ENCODE data around the gene BPHL.
A peak's percentile ranks its signal among the peaks of the same experiment; 100 is the strongest.
"Not testable (repeated sequence)": the region's sequence is repeated elsewhere in the genome, so short reads cannot be mapped to it uniquely, and the experiment has no call there.

BPHL gene

DNA sequence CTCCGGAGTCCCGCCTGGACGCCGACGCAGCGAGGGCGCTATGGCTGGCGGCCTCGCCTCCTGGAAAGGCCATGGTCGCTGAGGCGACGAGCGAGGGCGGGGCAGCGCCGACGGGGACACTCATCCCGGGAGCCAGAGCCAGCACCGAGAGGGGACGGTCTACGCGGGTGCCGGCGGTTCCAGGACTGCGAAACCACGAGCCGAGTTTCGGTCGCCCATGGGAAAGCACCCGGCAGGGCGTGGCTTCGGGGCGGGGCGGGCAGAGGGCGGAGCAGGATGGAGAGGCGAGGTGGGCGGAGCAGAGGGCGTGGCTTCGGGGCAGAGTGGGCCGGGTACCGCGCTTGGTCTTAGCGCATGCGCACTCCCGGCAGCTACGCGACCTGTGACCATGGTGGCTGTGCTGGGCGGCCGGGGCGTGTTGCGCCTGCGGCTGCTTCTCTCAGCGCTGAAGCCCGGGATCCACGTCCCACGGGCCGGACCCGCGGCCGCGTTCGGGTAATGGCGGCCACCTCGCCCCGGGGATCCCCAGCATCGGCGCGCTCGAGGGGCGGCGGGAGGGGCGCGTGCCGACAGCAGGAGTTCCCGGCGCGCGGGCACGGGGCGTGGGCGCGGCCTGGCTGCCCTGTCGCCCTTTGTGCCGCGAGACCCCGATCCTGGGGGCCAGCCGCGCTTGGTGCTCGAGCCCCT lies at the start of gene BPHL:
BPHL (plus strand) TSS at position 359 of the 687 bp plus-strand sequence; CDS start at position 389, 30 bp downstream.
- peak; percentile 89 for DNase-seq

DNA sequence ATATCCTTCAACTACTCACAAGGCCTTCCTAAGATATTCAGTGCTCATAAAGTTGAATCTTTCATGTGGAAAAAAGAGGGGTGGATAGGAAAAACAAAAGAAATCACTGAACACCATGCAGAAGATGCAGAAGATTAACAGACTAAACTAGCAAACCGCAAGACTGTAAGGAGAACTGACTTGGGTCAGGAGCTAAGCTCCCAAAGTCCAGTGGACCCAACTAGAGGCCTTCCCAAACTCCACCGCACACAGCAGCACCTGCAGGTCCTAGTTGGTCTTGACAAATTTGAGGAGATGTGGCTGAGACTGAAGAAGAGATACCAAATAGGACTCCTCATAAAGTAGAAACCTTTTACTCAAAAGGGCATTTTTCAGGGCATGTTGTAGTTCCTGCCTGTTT lies 46.9 kb upstream of the BPHL start:
- no peak for DNase-seq

DNA sequence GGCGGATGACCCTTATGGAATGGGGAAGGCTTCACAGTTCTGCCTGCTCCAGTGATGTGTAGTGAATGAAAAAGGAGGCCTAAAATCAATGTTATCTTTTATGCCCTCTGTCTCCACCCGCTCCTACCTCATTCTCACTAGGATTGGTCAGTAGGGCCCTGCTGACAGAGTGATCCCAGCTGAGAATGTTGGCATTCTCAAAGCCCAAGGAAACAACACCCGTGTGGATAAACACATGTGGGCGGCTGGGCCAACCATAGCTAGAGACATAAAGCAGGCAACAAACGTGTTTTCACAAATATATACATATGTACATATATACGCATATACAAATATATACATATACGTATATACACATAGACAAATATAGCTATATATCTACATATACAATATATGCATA lies 45.7 kb upstream of the BPHL start:
- no peak for DNase-seq

DNA sequence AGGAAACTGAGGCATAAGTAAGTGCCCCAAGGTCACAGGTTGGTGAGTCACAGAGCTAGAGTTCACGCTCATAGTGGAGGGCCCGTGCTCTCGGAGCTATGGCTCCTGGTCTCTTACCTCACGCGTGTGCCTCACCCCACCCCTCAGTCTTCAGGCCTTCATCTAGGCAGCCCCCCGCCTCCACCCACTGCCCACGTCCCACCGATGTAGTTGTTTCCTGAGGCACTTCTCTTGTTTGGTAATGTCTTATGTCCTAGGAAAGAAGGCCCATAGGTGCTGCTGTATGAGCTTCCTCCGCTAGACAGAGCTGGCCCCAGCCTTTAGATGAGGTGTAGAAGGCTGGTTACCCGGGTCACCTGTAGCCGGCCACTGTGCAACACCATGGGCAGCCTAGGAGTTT lies 45.1 kb upstream of the BPHL start:
- DNase-seq: no peak

DNA sequence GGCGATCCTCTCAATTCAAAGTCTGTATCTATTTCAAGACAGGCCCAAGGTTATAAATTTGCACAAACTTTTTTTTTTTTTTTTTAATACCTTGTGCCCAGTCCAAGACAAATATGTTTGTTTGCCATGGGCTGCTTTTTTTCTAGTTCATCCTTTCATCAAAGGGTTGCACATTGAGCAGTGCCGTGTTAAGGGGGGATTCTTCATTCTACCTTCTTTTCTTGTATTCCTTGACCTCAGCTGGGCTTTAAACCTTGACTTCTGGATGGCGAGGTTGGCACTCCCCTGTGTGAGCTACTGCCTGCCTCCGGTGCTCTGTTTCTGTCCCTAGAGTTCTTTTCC lies 42.8 kb upstream of the BPHL start:
- DNase-seq: no peak

DNA sequence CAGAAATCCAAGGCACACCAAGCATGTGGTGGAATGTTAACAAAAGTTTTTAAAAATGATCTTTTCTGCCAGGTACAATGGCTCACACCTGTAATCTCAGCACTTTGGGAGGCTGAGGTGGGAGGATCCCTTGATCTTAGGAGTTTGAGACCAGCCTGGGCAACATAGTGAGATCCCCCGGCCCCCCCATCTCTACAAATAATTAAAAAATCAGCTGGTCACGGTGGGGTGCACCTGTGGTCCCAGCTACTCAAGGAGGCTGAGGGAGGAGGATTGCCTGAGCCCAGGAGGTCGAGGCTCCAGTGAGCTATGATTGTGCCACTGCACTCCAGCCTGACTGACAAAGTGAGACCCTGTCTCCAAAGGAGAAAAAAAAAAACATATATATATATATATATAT lies 42.2 kb upstream of the BPHL start:
- no peak for DNase-seq

DNA sequence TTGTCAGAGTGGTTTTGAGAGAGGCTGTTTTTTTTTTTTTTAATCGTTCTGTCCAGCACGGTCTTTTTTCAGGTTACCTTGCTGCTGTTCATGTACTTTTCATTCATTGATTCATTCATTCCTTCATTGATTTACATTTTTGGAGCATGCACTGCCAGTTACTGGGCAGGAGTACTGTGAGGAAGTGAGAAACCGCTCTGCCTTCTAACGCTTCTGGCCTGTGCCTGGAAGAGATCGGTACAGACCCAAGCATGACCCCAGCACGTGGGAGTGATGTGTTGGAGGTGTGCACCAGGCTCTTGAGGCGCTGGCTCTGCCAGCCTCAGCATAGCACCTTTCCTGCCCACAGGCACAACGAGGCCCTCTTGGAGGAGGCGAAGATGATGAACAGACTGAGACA lies 41.1 kb upstream of the BPHL start:
- DNase-seq: no peak

DNA sequence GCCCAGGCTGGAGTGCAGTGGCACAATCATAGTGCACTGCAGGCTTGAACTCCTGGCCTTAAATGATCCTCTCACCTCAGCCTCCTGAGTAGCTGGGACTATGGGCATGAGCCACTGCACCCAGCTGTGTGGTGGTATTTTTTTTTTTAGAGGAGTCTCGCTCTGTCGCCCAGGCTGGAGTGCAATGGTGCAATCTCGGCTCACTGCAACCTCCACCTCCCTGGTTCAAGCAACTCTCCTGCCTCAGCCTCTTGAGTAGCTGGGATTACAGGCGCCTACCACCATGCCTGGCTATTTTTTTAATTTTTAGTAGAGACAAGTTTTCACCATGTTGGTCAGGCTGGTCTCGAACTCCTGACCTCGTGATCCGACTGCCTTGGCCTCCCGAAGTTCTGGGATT lies 39.6 kb upstream of the BPHL start:
- not testable (repeated sequence) for DNase-seq

DNA sequence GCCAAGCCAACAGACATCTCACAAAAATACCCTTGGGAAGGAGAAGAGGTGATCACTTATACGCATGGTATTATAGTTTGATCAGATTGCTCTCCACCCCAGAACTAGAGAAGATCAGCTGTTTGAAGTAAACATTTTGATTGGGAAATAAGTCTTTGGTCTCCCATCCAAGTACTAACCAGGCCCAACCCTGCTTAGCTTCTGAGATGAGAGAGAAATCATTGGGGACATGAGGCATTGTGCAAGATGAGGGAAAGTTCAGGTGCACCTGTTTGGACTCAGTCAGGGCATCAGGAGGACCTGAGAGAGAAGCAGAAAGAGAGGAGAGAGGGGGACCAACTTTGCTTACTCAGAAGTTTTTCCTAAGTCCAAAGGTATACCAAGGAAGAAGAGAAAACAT lies 38.8 kb upstream of the BPHL start:
- no peak for DNase-seq

DNA sequence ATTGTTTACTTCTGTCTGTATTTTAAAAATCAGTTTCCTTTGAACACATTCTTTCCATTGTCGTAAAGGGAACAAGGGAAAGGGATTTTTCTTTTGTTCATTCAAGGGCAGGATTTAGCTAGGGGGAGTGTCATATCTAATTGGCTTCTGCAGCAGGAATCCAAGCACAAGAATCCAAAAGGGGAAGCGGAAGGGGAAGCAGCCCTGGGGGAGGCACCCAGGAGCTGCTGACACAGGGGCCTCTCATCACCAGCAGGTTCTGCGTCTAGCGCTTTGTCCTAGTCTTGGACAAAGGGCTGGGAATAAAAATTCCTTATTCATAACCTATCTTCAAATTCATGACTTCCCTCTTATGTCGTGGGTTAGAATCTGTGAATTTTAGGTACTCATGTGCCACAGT lies 36.6 kb upstream of the BPHL start:
- DNase-seq: no peak

DNA sequence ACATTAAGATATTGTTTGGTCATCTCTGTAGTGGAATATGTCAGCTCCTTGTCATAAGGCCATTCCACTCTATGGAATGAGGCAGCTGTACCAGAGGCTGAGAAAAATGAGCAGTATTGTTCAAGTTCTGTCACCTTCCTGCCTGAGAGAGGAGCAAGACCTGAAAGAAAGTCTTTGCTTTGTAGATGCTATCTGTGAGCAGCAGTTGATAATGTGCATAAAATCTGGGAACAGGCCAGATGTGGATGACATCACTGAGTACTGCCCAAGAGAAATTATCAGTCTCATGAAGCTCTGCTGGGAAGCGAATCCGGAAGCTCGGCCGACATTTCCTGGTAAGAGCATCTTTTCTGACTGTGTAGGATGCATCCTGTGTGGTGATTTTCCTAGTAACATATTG lies 33.4 kb upstream of the BPHL start:
- no peak for DNase-seq

DNA sequence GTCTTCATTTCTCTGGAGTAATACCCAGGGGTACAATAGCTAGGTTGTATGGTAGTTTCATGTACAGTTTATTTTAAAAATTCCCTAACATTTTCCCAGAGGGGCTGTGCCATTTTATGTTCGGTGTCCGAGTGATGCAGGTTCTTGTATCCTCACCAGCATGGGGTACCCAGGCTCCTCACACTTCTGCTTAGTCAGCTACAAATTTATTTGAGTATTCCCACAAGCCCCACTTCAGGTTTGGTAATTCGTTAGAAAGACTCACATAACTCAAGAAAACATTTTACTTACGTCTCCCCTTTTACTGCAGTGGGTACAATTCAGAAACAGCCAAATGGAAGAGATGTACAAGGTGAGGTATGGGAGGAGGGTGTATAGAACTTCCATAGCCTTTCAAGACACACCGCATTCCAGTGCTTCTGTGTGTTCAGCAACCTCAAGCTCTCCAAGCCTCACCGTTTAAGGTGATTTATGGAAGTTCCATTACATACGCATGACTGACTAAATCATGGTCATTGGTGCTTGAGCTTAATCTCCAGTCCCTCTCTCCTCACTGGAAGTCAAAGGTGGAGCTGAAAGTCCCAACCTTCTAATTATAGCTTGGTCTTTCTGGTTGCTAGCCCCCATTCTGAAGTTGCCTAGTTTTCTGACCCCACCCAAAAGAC lies 32.1 kb upstream of the BPHL start:
- no peak for DNase-seq

DNA sequence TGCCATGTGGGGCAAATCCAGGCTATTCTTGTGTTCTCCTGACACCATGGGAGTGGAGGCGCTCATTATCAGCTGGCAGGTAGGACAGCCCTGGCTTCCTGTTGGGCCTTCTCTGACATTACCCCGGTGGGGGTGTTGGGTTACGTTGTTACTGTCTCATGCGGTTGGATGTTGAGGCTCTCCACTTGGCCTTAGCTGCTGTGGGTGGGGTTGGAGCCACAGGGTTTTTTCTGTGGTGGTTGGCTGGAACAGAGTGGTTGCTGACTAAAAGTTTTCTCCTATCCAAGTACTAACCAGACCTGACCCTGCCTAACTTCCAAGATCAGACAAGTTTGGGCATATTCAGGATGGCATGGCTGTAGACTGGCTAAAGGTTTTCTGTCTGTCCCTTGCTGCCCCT lies 30.1 kb upstream of the BPHL start:
- no peak for DNase-seq

DNA sequence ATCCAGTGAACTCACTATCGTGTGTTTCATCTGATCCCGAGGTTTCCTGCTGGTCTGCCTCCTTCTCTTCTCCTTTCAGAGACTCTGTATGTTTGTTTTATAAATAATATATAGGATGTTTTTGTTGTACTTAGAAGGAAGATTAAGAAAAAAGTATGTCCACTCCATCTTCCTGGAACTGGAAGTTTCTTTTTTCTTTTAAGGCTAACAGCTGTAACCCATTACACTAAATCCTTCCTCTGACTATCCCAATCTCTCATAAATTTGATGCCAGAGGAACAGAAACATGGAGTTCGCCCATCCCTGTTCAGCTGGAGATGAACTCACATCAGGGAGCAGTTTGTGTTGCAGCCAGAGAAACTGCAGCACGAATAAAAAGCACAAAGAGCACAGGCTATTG lies 29.5 kb upstream of the BPHL start:
- DNase-seq: no peak

DNA sequence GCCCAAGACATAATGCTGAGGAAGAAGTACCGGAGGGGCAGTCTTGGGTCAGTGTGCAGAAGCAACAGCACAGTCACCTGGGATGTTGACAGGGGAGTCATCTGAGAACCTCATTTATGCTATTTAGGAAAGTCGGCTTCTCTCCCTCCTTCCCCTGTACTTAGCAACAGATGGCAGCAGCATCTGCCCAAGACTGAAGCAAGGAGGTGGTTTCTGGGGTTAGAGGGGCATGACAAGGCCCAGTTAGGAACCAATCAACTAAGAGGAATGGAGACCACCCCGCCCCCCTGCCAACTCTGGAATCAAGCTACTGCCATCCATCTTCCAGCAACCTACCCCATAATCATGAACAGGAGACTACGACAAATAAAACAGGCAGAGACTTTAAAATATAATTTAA lies 28.5 kb upstream of the BPHL start:
- no peak for DNase-seq

DNA sequence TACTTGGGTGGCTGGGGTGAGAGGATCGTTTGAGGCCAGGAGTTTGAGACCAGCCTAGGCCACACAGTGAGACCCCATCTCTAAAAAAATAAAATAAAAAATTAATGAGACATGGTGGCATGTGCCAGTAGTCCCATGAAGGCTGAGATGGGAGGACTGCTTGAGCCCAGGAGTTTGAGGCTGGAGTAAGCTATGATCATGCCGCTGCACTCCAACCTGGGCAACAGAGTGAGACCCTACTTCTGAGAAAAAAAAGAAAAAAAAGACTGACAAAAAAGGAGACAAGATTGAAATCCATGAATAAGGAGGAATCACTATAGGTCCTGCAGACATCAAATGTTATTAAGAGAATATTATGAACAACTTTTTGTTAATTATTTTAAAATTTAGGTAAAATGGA lies 23.7 kb upstream of the BPHL start:
- no peak for DNase-seq

DNA sequence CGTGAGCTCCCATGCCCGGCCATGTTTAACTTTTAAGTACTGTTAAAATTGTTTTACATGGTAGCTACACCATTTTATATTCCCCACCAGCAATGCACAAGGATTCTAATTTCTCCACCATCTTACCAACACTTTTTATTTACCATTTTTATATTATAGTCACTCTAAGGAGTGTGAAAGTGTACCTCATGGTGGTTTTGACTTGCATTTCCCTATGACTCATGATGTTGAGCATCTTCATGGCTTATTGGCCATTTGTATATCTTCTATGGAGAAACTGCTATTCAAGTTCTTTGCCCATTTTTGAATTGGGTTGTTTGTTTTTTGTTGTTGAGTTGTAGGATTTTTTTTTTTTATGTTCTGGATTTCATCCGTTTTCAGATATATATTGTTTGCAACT lies 15.6 kb upstream of the BPHL start:
- DNase-seq: no peak

DNA sequence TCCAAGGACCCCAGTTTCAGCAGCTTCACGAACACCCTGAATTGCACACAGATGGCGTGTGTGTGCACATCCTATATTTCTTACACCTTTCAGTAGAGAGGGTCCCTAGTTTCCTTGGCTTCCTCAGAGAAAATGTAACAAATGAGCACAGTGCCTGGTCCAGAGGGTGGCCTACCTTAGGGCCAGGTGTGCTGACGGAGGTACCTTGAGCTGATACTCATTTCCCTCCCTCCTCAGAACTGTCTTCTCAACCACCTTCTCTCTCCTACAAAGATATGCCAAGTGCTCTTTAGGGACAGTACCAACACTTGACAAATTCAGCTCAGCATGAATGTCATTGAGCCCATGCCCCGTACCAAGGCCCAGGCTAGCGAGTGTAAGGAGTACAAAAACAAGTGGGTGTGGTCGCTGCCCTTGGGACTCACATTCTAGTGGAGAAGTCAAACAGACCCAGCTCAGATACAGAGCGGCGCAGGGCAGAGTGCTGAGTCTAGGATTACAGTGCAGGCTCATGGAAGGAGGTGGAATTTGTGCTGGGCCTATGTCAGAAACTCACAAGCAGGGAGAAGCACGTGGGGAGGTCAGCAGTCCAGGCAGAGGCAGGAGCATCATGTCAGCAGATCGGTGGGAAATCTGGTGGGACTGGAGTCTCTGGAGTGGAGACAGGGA lies 9.6 kb upstream of the BPHL start:
- DNase-seq: no peak

DNA sequence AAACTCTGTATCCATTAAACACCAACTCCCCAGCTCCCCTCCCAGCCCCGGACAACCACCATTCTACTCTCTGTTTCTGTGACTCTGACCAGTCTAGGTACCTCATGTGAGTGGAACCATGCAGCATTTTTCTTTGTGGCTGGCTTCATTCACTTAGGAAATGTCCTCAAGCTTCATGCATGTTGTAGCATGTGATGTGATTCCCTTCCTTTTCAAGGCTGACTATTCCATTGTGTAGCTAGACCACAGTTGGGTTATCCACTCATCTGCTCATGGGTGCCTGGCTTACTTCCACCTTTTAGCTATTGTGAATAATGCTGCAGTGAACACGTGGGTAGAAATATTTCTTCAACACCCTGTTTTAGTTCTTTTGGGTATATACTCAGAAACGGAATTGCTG lies 8.8 kb upstream of the BPHL start:
- DNase-seq: no peak

DNA sequence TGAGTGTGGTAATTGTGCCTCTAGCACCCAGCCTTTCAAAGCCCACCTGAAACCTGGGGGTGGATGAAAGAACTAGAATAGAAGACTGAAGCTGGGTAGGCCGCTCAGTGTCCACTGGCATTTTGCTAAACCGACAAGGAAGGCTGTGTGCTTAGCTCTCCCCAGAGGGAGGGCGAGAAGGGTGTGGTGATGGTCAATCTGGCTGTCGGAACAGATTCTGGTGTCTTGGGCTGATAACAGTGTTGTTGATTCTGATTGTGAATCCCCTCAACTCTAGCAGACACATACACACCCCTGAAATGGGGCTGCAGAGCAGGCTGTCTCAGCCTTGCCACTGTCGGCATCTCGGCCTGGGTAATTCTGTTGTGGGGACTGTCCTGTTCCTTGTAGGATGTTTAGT lies 4.1 kb upstream of the BPHL start:
- no peak for DNase-seq

DNA sequence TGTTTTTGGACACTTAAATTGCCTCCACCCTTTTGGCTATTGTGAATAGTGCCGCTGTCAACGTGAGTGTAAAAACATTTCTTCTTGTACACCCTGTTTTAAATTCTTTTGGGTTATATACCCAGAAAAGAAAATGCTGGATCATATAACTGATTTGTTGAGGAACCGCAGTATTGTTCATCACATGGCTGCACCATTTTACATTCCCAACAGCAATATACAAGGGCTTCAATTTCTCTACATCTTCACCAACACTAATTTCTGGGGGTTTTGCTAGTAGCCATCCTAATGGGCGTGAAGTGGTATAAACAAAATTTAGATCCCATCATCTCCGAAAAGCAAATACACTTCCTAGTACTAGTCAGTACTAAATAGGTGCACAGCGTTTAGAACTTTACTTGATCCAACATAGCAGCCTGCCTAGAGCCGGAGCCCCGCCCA lies 579 bp upstream of the BPHL start:
- DNase-seq: no peak

DNA sequence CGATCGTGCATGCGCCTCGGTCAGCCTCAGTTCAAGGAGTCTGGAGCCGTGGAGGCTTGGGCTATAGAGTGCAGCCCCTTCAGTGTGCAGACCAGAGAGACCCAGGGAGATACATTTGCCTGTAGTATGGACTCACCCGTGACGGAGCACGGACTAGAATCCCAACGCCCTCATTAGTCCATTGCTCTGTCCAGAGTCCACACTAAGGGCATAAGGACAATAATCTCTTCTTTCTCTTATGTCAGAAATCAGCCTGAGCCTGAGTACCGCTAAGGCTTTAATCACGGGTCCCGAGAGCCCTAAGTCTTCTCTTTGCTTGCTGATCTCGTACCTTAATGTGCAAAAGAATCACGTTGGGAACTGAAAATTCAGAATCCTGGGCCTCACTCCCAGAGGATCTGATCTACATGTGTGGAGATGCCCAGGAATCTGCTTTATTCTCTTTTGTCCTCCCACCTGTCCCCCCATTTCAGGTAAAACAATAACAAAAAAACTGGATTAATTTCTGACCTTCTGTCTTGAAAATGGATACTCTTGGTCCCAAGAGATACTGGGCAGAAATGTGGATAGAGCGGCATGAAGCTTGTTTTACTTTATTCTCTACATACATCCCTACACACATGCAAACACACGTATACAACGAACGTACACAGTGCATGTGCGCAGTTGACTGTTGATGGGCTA lies 671 bp downstream of the BPHL start:
- DNase-seq: no peak

DNA sequence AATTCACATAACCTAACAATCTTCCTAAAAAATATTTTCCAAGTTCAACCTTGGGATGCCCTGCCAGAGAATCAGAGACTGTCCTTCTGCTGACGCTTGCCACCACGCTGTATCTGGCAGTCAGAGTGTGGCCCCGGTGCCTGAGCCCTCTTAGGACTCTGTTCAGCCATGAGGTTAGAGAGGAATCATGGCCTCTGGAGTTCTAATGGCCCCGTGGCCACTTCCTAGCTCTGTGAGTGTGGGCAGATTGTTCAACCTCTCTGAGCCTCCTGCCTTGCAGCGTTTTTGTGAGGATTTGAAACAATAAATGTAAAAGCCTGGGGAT lies 2.2 kb downstream of the BPHL start:
- DNase-seq: no peak

DNA sequence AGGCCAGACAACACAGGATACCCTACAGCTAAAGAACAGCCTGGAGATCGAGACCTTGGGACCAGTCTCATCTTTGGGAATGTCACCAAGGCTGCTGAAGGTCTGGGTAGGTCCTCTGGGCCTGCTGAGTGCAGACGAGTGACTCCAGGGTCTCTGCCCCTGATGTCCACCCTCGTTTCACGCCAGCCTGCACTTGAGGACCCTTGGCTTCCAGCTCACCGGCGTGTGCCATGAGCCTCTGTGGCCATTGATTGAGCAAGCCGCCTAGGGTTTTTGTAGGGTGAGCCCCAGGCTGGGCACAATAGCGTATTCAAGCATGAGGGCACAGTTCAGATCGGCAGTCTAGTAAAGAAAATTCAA lies 4.3 kb downstream of the BPHL start:
- no peak for DNase-seq

Measured in 8988T (cell line).